Trophoblast cell (in vitro differentiated cells and primary cell): ENCODE data around the gene NUP54.

Experiments
- DNase-seq, 2 donors: peaks; one replicate each; pipeline ENCODE4 v3.0.0-alpha.2; 2016
- H2AFZ ChIP-seq: 2 replicates; pipeline ENCODE4 v1.6.1; 2013; ENCODE audit warnings: low read length, moderate library complexity, mild to moderate bottlenecking; ENCODE audit not compliant: insufficient read depth, poor library complexity
- H2AK5ac ChIP-seq: 2 replicates; pipeline ENCODE4 v1.6.1; 2013; ENCODE audit warnings: mild to moderate bottlenecking, low read length
- H2BK120ac ChIP-seq: 2 replicates; pipeline ENCODE4 v1.6.1; 2013; ENCODE audit warnings: low read length, mild to moderate bottlenecking, moderate library complexity; ENCODE audit not compliant: insufficient read depth, poor library complexity
- H2BK12ac ChIP-seq: 2 replicates; pipeline ENCODE4 v1.6.1; 2013; ENCODE audit warnings: mild to moderate bottlenecking, low read length, moderate library complexity
- H2BK5ac ChIP-seq: 2 replicates; pipeline ENCODE4 v1.6.1; 2013; ENCODE audit warnings: low read length, low read depth, moderate library complexity, mild to moderate bottlenecking; ENCODE audit not compliant: poor library complexity
- H3K14ac ChIP-seq: 2 replicates; pipeline ENCODE4 v1.6.1; 2013; ENCODE audit warnings: mild to moderate bottlenecking, low read length
- H3K18ac ChIP-seq: 2 replicates; pipeline ENCODE4 v1.6.1; 2013; ENCODE audit warnings: mild to moderate bottlenecking, low read length
- H3K23ac ChIP-seq: 2 replicates; pipeline ENCODE4 v1.6.1; 2013; ENCODE audit warnings: low read length
- H3K27ac ChIP-seq: 2 replicates; pipeline ENCODE4 v1.5.1; 2013; ENCODE audit warnings: low read depth, mild to moderate bottlenecking, inconsistent platforms, low read length, moderate library complexity
- H3K27me3 ChIP-seq: 2 replicates; pipeline ENCODE4 v1.6.1; 2013; ENCODE audit warnings: inconsistent platforms, mild to moderate bottlenecking, low read length, moderate library complexity; ENCODE audit not compliant: insufficient read depth
- H3K36me3 ChIP-seq, 2 experiments: 1 replicate in 1 of 2; 2 replicates in 1 of 2; pipeline ENCODE4 v1.6.1; 2013; ENCODE audit warnings: low read length in 2 of 2, mild to moderate bottlenecking in 2 of 2, moderate library complexity in 1 of 2; ENCODE audit not compliant: insufficient read depth in 2 of 2, control insufficient read depth in 1 of 2
- H3K4ac ChIP-seq: 2 replicates; pipeline ENCODE4 v1.6.1; 2013; ENCODE audit warnings: low read depth, mild to moderate bottlenecking, low read length, moderate library complexity
- H3K4me1 ChIP-seq, 2 experiments: 1 replicate in 1 of 2; 2 replicates in 1 of 2; pipeline ENCODE4 v1.6.1; 2013; ENCODE audit warnings: low read length in 2 of 2, mild to moderate bottlenecking in 2 of 2, moderate library complexity in 1 of 2; ENCODE audit not compliant: insufficient read depth in 2 of 2, control insufficient read depth in 1 of 2
- H3K4me2 ChIP-seq: 2 replicates; pipeline ENCODE4 v1.6.1; 2013; ENCODE audit warnings: inconsistent platforms, mild to moderate bottlenecking, low read length, moderate library complexity
- H3K4me3 ChIP-seq: 2 replicates; pipeline ENCODE4 v1.5.1; 2013; ENCODE audit warnings: mild to moderate bottlenecking, low read depth, low read length, inconsistent platforms
- H3K79me1 ChIP-seq: one replicate; pipeline ENCODE4 v1.6.1; 2013; ENCODE audit warnings: low read length
- H3K79me2 ChIP-seq: 2 replicates; pipeline ENCODE4 v1.6.1; 2013; ENCODE audit warnings: low read length, mild to moderate bottlenecking; ENCODE audit not compliant: control insufficient read depth, insufficient read depth, poor library complexity
- H3K9ac ChIP-seq: 2 replicates; pipeline ENCODE4 v1.6.1; 2013; ENCODE audit warnings: mild to moderate bottlenecking, low read length
- H3K9me3 ChIP-seq: 2 replicates; pipeline ENCODE4 v1.6.1; 2013; ENCODE audit warnings: low read depth, mild to moderate bottlenecking, control low read depth, inconsistent platforms, low read length; ENCODE audit not compliant: insufficient read depth
- H4K12ac ChIP-seq: 2 replicates; pipeline ENCODE4 v1.6.1; 2013; ENCODE audit warnings: low read depth, mild to moderate bottlenecking, low read length, moderate library complexity
- H4K8ac ChIP-seq: 2 replicates; pipeline ENCODE4 v1.6.1; 2013; ENCODE audit warnings: low read depth, mild to moderate bottlenecking, low read length, moderate library complexity
- H4K91ac ChIP-seq: one replicate; pipeline ENCODE4 v1.6.1; 2013; ENCODE audit warnings: low read depth, mild to moderate bottlenecking, low read length, moderate library complexity
- WGBS: extraction: QIAGEN DNeasy Blood & Tissue Kit; methylation state at CpG from one replicate; pipeline ENCODE4 v1.1.7; 2013; ENCODE audit warnings: missing lambda C conversion rate; ENCODE audit not compliant: insufficient read length, insufficient coverage; ENCODE audit errors: extremely low coverage; 5-methylcytosine and 5-hydroxymethylcytosine counted together

The NUP54 gene

GRCh38 chr4:76177709-76178108, 29.5 kb upstream of the NUP54 start:
- Histone ChIP-seq H3K4me1 (no peaks in the 10 kb centered on the region), H3K4ac (no peak overlapping the region), H3K27me3 (no peaks in the 10 kb centered on the region), H2BK120ac (no peak overlapping the region), H3K27ac (no peak overlapping the region), H3K18ac (no peak overlapping the region), H3K23ac (no peak overlapping the region), H3K4me2 (no peak overlapping the region), H2BK5ac (no peak overlapping the region), H2BK12ac (no peak overlapping the region), H3K4me3 (no peak overlapping the region), H2AK5ac (no peak overlapping the region), H4K91ac (no peak overlapping the region), H4K8ac (no peak overlapping the region), H3K9me3 (no peaks in the 10 kb centered on the region), H3K79me2 (no peaks in the 10 kb centered on the region), H2AFZ (no peak overlapping the region), H3K79me1 (no peaks in the 10 kb centered on the region), H3K14ac (no peak overlapping the region), H3K9ac (no peak overlapping the region), H4K12ac (no peak overlapping the region), H3K36me3 (peaks cover 4 to 7% of the 10 kb centered on the region in 2 experiments)
- DNase-seq = no peak

- Histone ChIP-seq H3K36me3 (peaks cover 5 to 7% of the 10 kb centered on the region in 2 experiments), H3K4me2 (no peak overlapping the region), H2BK12ac (no peak overlapping the region), H3K4me1 (no peaks in the 10 kb centered on the region), H3K27ac (no peak overlapping the region), H3K79me1 (no peaks in the 10 kb centered on the region), H2AFZ (no peak overlapping the region), H4K91ac (no peak overlapping the region), H3K9ac (no peak overlapping the region), H3K9me3 (no peaks in the 10 kb centered on the region), H3K23ac (no peak overlapping the region), H3K14ac (no peak overlapping the region), H3K4me3 (no peak overlapping the region), H3K4ac (no peak overlapping the region), H4K8ac (no peak overlapping the region), H4K12ac (no peak overlapping the region), H2AK5ac (no peak overlapping the region), H3K18ac (no peak overlapping the region), H2BK120ac (no peak overlapping the region), H2BK5ac (no peak overlapping the region), H3K27me3 (no peaks in the 10 kb centered on the region), H3K79me2 (no peaks in the 10 kb centered on the region)
- WGBS = no CpG with 5 or more reads among the region's 1 CpG
- no peak for DNase-seq
Observed at GRCh38 chr4:76175336-76175735, 27.1 kb upstream of the NUP54 start.

GRCh38 chr4:76174216-76174615, 26.0 kb upstream of the NUP54 start:
- H2BK120ac ChIP-seq = no peak overlapping the region
- no peak overlapping the region for H2BK5ac ChIP-seq
- H3K23ac ChIP-seq = no peak overlapping the region
- H2AFZ ChIP-seq = no peak overlapping the region
- H4K12ac ChIP-seq = no peak overlapping the region
- H3K36me3 ChIP-seq = peaks cover 5 to 7% of the 10 kb centered on the region in 2 experiments
- H3K27ac ChIP-seq = no peak overlapping the region
- H2BK12ac ChIP-seq = no peak overlapping the region
- no peaks in the 10 kb centered on the region for H3K9me3 ChIP-seq
- no peak overlapping the region for H3K18ac ChIP-seq
- H3K4me2 ChIP-seq = no peak overlapping the region
- no peak overlapping the region for H3K14ac ChIP-seq
- no peak overlapping the region for H4K91ac ChIP-seq
- H3K4me1 ChIP-seq = no peaks in the 10 kb centered on the region
- no peak for DNase-seq
- no peaks in the 10 kb centered on the region for H3K27me3 ChIP-seq
- H3K79me1 ChIP-seq = no peaks in the 10 kb centered on the region
- no CpG with 5 or more reads among the region's 6 CpGs for WGBS
- no peak overlapping the region for H2AK5ac ChIP-seq
- H3K79me2 ChIP-seq = no peaks in the 10 kb centered on the region
- H3K9ac ChIP-seq = no peak overlapping the region
- no peak overlapping the region for H3K4me3 ChIP-seq
- no peak overlapping the region for H3K4ac ChIP-seq
- H4K8ac ChIP-seq = no peak overlapping the region

- no peak for DNase-seq
- no peak overlapping the region for H3K18ac ChIP-seq
- no peak overlapping the region for H3K9ac ChIP-seq
- no peak overlapping the region for H2BK12ac ChIP-seq
- H4K12ac ChIP-seq = no peak overlapping the region
- no peaks in the 10 kb centered on the region for H3K9me3 ChIP-seq
- H2AFZ ChIP-seq = no peak overlapping the region
- no peak overlapping the region for H4K8ac ChIP-seq
- no peak overlapping the region for H3K4me2 ChIP-seq
- H3K14ac ChIP-seq = no peak overlapping the region
- no CpG with 5 or more reads among the region's 3 CpGs for WGBS
- H3K36me3 ChIP-seq = peaks cover 8 to 14% of the 10 kb centered on the region in 2 experiments
- no peak overlapping the region for H3K4me3 ChIP-seq
- H4K91ac ChIP-seq = no peak overlapping the region
- no peak overlapping the region for H3K27ac ChIP-seq
- no peak overlapping the region for H2AK5ac ChIP-seq
- no peaks in the 10 kb centered on the region for H3K79me2 ChIP-seq
- H3K4me1 ChIP-seq = no peaks in the 10 kb centered on the region
- H3K4ac ChIP-seq = no peak overlapping the region
- H3K27me3 ChIP-seq = no peaks in the 10 kb centered on the region
- H3K23ac ChIP-seq = no peak overlapping the region
- no peaks in the 10 kb centered on the region for H3K79me1 ChIP-seq
- no peak overlapping the region for H2BK120ac ChIP-seq
- H2BK5ac ChIP-seq = no peak overlapping the region
Observed at GRCh38 chr4:76168688-76169087, 20.5 kb upstream of the NUP54 start.
